ENCODE measurements around the gene FANCC.

The FANCC gene

DNA sequence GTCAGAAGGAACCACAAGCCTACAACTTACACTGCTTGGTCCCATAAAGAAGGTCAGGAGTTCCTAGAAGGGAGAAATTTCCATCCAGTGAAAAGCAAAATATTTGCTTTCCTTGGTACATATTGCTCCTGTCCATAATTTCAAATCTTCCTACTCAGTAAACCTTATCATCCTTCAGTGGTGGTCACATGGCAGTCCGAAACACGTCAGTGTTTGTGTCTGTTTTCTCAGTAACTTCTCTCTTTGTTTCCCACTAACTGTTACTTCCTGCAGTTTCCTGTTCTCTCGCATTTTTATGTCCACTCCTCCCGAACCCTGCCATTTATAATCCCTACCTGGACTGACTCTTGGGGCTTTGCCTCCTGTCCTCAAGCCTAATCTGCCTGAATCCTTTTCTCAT, 129.1 kb downstream of the FANCC start:
- no peaks in the 10 kb centered on the region for H3K27me3 Mint-ChIP-seq
- peaks cover 18% of the 10 kb centered on the region for H3K4me1 Mint-ChIP-seq (ENCODE audit: low read depth)
- peaks cover 7% of the 10 kb centered on the region for H3K9me3 Mint-ChIP-seq
- H3K36me3 Mint-ChIP-seq (ENCODE audit: low read depth), result peaks cover 5% of the 10 kb centered on the region
- H3K4me3 Mint-ChIP-seq, result no peak overlapping the region
- H3K27ac Mint-ChIP-seq, result peak overlapping the region; percentile 10

GRCh38 chr9:95185956-95186355, 131.6 kb downstream of the FANCC start:
- Mint-ChIP-seq H3K4me3 (no peak overlapping the region), H3K4me1 (ENCODE audit: low read depth) (peaks cover 18% of the 10 kb centered on the region), H3K27ac (no peak overlapping the region), H3K9me3 (no peaks in the 10 kb centered on the region), H3K36me3 (ENCODE audit: low read depth) (no peaks in the 10 kb centered on the region), H3K27me3 (no peaks in the 10 kb centered on the region)

- H3K27me3 Mint-ChIP-seq, result no peaks in the 10 kb centered on the region
- no peaks in the 10 kb centered on the region for H3K4me1 Mint-ChIP-seq (ENCODE audit: low read depth)
- no peak overlapping the region for H3K4me3 Mint-ChIP-seq
- H3K36me3 Mint-ChIP-seq (ENCODE audit: low read depth), result no peaks in the 10 kb centered on the region
- H3K9me3 Mint-ChIP-seq, result no peaks in the 10 kb centered on the region
- no peak overlapping the region for H3K27ac Mint-ChIP-seq
These were observed 134.5 kb downstream of the FANCC start for GRCh38 chr9:95182854-95183563.

GRCh38 chr9:95181835-95182234, 135.7 kb downstream of the FANCC start:
- no peak overlapping the region for H3K27ac Mint-ChIP-seq
- H3K36me3 Mint-ChIP-seq (ENCODE audit: low read depth), result no peaks in the 10 kb centered on the region
- no peak overlapping the region for H3K4me3 Mint-ChIP-seq
- H3K9me3 Mint-ChIP-seq, result no peaks in the 10 kb centered on the region
- H3K4me1 Mint-ChIP-seq (ENCODE audit: low read depth), result no peaks in the 10 kb centered on the region
- no peaks in the 10 kb centered on the region for H3K27me3 Mint-ChIP-seq

DNA sequence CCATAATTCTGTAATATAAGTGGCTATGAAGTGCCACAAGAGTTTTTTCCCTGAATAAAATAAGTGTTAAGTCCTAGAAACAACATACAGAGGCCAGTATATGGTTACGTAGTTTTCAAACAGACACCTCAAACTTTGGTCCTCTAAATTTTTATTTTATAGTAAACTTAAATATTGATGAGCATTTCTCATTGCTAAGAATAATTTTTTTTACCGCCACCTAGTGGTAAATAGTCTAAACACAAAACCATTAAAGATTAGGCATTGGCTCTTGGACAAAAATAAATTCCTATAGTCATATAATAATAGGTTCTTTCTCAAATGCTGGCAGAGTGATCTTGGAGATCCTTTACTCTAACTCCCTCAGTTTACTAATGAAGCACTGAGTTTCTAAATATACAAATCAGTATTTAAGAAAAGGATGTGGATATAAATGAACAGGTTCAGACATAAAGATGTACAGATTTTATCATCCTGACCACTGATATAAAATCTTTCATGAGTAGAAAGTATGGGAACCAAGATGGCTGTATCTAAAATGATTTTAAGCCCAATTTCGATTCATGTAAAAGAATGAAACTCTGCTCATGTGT, 136.2 kb downstream of the FANCC start:
- no peak overlapping the region for H3K27ac Mint-ChIP-seq
- H3K4me3 Mint-ChIP-seq, result no peak overlapping the region
- H3K9me3 Mint-ChIP-seq, result no peaks in the 10 kb centered on the region
- no peaks in the 10 kb centered on the region for H3K36me3 Mint-ChIP-seq (ENCODE audit: low read depth)
- no peaks in the 10 kb centered on the region for H3K27me3 Mint-ChIP-seq
- no peaks in the 10 kb centered on the region for H3K4me1 Mint-ChIP-seq (ENCODE audit: low read depth)

GRCh38 chr9:95177617-95178016, 139.9 kb downstream of the FANCC start:
- H3K4me3 Mint-ChIP-seq, result no peak overlapping the region
- H3K9me3 Mint-ChIP-seq, result no peaks in the 10 kb centered on the region
- H3K36me3 Mint-ChIP-seq (ENCODE audit: low read depth), result no peaks in the 10 kb centered on the region
- H3K27ac Mint-ChIP-seq, result no peak overlapping the region
- no peaks in the 10 kb centered on the region for H3K27me3 Mint-ChIP-seq
- no peaks in the 10 kb centered on the region for H3K4me1 Mint-ChIP-seq (ENCODE audit: low read depth)

DNA sequence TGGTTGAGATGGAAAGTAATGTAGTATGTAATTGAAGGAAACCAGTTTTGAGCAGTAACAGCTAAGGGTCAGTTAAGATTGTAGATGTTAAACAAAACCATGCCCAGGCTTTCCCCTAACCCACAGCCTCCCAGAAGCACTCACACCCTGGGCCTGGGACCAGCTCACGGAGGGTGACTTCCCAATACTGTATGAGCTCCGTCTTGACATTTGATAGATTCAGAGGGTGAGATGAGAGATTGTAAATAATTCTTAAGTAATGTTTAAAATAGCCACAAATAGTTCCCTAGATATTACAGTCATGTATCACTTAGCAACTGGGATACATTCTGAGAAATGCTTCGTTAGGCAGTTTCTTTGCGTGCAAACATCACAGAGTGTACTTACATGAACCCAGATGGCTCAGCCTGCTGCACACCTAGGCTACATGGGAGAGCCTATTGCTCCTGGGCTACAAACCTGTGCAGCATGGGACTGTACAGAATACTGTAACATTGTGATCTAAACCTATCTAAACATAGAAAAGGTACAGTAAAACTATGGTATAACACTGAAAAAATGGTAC, 140.7 kb downstream of the FANCC start:
- H3K9me3 Mint-ChIP-seq, result no peaks in the 10 kb centered on the region
- H3K4me1 Mint-ChIP-seq (ENCODE audit: low read depth), result peaks cover under 1% of the 10 kb centered on the region
- H3K27ac Mint-ChIP-seq, result no peak overlapping the region
- H3K27me3 Mint-ChIP-seq, result no peaks in the 10 kb centered on the region
- no peaks in the 10 kb centered on the region for H3K36me3 Mint-ChIP-seq (ENCODE audit: low read depth)
- no peak overlapping the region for H3K4me3 Mint-ChIP-seq

DNA sequence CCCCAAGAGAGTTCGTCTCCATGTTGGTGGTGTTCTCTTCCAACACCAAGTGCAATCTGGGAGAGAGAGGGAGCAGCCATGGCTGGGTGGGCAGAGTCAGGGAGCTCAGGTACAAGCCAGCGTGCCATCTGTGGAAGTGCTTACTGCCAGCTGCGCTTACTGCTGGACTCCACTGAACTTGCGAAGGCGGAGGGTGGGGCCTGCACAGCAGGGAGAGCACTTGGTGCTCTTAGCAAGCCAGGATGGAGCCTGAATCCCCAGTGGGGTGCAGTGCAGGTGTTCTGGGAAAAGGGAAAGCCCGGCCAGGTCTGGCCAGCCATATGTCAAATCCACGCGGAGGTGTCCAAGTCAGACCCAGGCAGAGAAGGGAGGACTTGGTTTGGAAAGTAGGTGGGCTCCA, 142.0 kb downstream of the FANCC start:
- Mint-ChIP-seq H3K9me3 (no peaks in the 10 kb centered on the region), H3K27ac (no peak overlapping the region), H3K4me1 (ENCODE audit: low read depth) (peaks cover 11% of the 10 kb centered on the region), H3K4me3 (no peak overlapping the region), H3K36me3 (ENCODE audit: low read depth) (no peaks in the 10 kb centered on the region), H3K27me3 (no peaks in the 10 kb centered on the region)

DNA sequence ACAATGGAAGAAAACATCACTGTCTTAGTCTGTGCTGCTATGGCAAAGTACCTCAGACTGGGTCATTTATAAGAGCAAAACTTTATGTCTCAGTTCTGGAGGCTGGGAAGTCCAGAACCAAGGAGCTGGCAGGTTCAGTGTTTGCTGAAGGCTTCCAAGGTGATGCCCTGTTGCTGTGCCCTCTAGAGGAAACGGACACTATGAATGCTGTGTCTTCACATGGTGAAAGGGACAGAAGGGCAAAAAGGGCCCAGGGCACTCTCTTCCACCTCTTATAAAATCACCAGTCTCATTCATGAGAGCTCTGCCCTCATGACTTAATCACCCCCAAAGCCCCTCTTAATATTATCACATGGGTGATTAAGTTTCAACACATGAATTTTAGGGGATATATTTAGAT, 143.5 kb downstream of the FANCC start:
- Mint-ChIP-seq H3K36me3 (ENCODE audit: low read depth) (peaks cover 14% of the 10 kb centered on the region), H3K4me1 (ENCODE audit: low read depth) (peaks cover 14% of the 10 kb centered on the region)

GRCh38 chr9:95171596-95171995, 145.9 kb downstream of the FANCC start:
- Mint-ChIP-seq H3K27me3 (no peaks in the 10 kb centered on the region), H3K27ac (no peak overlapping the region), H3K36me3 (ENCODE audit: low read depth) (peaks cover 32% of the 10 kb centered on the region), H3K4me3 (no peak overlapping the region), H3K9me3 (peaks cover 6% of the 10 kb centered on the region), H3K4me1 (ENCODE audit: low read depth) (peaks cover 23% of the 10 kb centered on the region)

More for the DNA sequence above, 143.5 kb downstream of the FANCC start:
- Mint-ChIP-seq H3K27me3 (no peaks in the 10 kb centered on the region), H3K4me3 (no peak overlapping the region), H3K27ac (no peak overlapping the region), H3K9me3 (no peaks in the 10 kb centered on the region)

DNA sequence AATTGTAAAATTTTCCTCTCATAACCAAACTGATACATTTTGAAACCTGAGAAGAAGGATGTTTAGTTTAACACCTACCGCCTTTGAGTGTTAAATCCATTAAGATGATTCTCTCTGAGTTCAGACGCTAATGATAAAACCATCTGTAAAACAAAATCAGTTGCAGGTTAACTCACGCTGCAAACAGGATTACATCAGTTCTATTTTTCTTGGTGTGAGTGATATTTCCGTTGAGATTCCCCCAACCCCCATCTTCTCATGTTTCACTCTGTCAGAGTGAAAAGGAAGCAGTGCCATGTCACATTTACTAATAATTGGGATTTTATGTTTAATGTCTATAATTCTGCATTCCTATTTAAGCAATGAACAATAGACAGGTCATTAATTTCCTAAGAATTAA, 146.5 kb downstream of the FANCC start:
- H3K27ac Mint-ChIP-seq, result peak overlapping the region; percentile 2
- peaks cover 32% of the 10 kb centered on the region for H3K36me3 Mint-ChIP-seq (ENCODE audit: low read depth)

GRCh38 chr9:95167998-95168397, 149.5 kb downstream of the FANCC start:
- Mint-ChIP-seq H3K4me1 (ENCODE audit: low read depth) (peaks cover 23% of the 10 kb centered on the region), H3K27me3 (no peaks in the 10 kb centered on the region), H3K4me3 (no peak overlapping the region), H3K9me3 (peaks cover 6% of the 10 kb centered on the region), H3K36me3 (ENCODE audit: low read depth) (peaks cover 48% of the 10 kb centered on the region), H3K27ac (no peak overlapping the region)

More for the DNA sequence above, 146.5 kb downstream of the FANCC start:
- H3K4me3 Mint-ChIP-seq, result no peak overlapping the region
- peaks cover 6% of the 10 kb centered on the region for H3K9me3 Mint-ChIP-seq
- peaks cover 23% of the 10 kb centered on the region for H3K4me1 Mint-ChIP-seq (ENCODE audit: low read depth)
- H3K27me3 Mint-ChIP-seq, result no peaks in the 10 kb centered on the region

DNA sequence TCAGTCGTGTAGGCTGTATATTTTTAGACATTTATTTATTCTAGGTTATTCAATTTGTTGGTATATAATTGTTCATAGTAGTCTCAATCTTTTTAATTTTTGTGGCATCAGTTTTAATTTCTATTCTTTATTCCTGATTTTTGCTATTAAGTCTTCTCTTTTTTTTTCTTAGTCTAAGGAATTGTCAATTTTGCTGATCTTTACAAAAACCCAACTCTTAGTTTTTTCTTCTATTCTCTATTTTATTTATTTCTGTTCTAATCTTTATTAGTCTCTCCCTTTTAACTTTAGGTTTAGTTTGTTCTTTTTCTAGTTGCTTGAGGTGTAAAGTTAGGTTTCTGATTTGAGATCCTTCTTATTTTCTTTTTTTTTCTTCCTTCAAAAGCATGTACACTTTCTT, 152.5 kb downstream of the FANCC start:
- H3K27me3 Mint-ChIP-seq, result no peaks in the 10 kb centered on the region
- no peak overlapping the region for H3K27ac Mint-ChIP-seq
- peaks cover 9% of the 10 kb centered on the region for H3K4me1 Mint-ChIP-seq (ENCODE audit: low read depth)
- H3K36me3 Mint-ChIP-seq (ENCODE audit: low read depth), result peaks cover 56% of the 10 kb centered on the region
- peaks cover 11% of the 10 kb centered on the region for H3K9me3 Mint-ChIP-seq
- H3K4me3 Mint-ChIP-seq, result no peak overlapping the region

DNA sequence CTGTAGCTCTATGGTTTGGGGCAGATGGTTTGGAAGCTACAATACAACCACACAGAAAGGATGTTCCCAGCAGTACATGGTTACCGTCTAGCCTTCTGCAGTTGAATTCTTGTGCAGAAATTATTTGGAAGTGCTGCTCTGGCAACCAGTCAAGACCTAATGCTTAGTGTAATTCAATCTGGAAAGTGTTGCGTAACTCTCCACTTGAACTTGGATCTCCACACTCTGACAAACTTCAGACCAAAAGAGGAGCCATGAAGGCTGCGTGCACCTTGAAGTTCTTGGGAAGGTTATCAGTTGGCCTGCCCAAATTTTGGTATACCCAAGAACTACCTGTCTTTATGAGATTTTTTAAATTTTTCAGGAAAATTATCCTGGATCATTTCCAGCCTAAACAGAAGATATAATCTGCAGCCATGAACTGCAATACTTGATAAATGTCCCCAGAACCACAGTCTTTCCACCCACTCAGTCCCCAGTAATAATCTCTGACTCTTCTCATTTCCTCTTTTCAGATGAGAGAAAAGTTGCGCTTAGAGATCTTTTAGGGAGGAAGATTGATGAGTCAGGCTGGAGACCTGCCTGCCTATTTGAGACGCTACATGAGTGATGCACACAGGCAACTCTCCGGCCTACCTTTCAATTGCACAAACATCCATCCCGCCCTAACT, 159.9 kb downstream of the FANCC start:
- H3K27me3 Mint-ChIP-seq, result no peaks in the 10 kb centered on the region
- no peak overlapping the region for H3K4me3 Mint-ChIP-seq
- H3K27ac Mint-ChIP-seq, result no peak overlapping the region
- H3K36me3 Mint-ChIP-seq (ENCODE audit: low read depth), result peaks cover 15% of the 10 kb centered on the region
- peaks cover 5% of the 10 kb centered on the region for H3K4me1 Mint-ChIP-seq (ENCODE audit: low read depth)
- peaks cover 5% of the 10 kb centered on the region for H3K9me3 Mint-ChIP-seq

GRCh38 chr9:95156074-95156473, 161.4 kb downstream of the FANCC start:
- no peak overlapping the region for H3K27ac Mint-ChIP-seq
- peaks cover 5% of the 10 kb centered on the region for H3K4me1 Mint-ChIP-seq (ENCODE audit: low read depth)
- peaks cover under 1% of the 10 kb centered on the region for H3K9me3 Mint-ChIP-seq
- no peaks in the 10 kb centered on the region for H3K27me3 Mint-ChIP-seq
- peaks cover 14% of the 10 kb centered on the region for H3K36me3 Mint-ChIP-seq (ENCODE audit: low read depth)
- no peak overlapping the region for H3K4me3 Mint-ChIP-seq
